ENCODE measurements around the gene VGLL2.

VGLL2 gene

GRCh38 chr6:117266257-117267053 is 1.1 kb downstream of the VGLL2 start:
- Mint-ChIP-seq H3K9me3 (no peaks in the 10 kb centered on the region), H3K27ac (no peak overlapping the region), H3K4me3 (peak overlapping the region; percentile 84 to 92 (median 89)), H3K4me1 (peaks cover 29% of the 10 kb centered on the region), H3K27me3 (ENCODE audit: low read depth) (peaks cover 98% of the 10 kb centered on the region), H3K36me3 (ENCODE audit: low read depth) (no peaks in the 10 kb centered on the region)
- TF ChIP-seq, protein P1, sequence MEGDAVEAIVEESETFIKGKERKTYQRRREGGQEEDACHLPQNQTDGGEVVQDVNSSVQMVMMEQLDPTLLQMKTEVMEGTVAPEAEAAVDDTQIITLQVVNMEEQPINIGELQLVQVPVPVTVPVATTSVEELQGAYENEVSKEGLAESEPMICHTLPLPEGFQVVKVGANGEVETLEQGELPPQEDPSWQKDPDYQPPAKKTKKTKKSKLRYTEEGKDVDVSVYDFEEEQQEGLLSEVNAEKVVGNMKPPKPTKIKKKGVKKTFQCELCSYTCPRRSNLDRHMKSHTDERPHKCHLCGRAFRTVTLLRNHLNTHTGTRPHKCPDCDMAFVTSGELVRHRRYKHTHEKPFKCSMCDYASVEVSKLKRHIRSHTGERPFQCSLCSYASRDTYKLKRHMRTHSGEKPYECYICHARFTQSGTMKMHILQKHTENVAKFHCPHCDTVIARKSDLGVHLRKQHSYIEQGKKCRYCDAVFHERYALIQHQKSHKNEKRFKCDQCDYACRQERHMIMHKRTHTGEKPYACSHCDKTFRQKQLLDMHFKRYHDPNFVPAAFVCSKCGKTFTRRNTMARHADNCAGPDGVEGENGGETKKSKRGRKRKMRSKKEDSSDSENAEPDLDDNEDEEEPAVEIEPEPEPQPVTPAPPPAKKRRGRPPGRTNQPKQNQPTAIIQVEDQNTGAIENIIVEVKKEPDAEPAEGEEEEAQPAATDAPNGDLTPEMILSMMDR (IDR thresholded peaks at IDR 0.05; ENCODE audit: unreplicated experiment in 3 of 3): no peak

- H3K27me3 Mint-ChIP-seq (ENCODE audit: low read depth): peaks cover 98% of the 10 kb centered on the region
- peaks cover 29% of the 10 kb centered on the region for H3K4me1 Mint-ChIP-seq
- no peaks in the 10 kb centered on the region for H3K9me3 Mint-ChIP-seq
- H3K27ac Mint-ChIP-seq: no peak overlapping the region
- TF ChIP-seq, protein P1 (IDR thresholded peaks at IDR 0.05; ENCODE audit: unreplicated experiment in 3 of 3): no peak
- H3K4me3 Mint-ChIP-seq: peak overlapping the region; percentile 84 to 92 (median 89)
- no peaks in the 10 kb centered on the region for H3K36me3 Mint-ChIP-seq (ENCODE audit: low read depth)
These were observed 1.6 kb downstream of the VGLL2 start for GRCh38 chr6:117267054-117267347.

GRCh38 chr6:117267766-117268534 is 2.6 kb downstream of the VGLL2 start:
- Mint-ChIP-seq H3K27me3 (ENCODE audit: low read depth) (peaks cover 98% of the 10 kb centered on the region), H3K9me3 (no peaks in the 10 kb centered on the region), H3K27ac (peak overlapping the region in 2 of 3 experiments; percentile 26 to 58), H3K4me3 (peak overlapping the region; percentile 84 to 92 (median 89)), H3K4me1 (peaks cover 38% of the 10 kb centered on the region), H3K36me3 (ENCODE audit: low read depth) (no peaks in the 10 kb centered on the region)
- TF ChIP-seq, protein P1 (IDR thresholded peaks at IDR 0.05; ENCODE audit: unreplicated experiment in 3 of 3): peak in 1 of 3 experiments; percentile 6

DNA sequence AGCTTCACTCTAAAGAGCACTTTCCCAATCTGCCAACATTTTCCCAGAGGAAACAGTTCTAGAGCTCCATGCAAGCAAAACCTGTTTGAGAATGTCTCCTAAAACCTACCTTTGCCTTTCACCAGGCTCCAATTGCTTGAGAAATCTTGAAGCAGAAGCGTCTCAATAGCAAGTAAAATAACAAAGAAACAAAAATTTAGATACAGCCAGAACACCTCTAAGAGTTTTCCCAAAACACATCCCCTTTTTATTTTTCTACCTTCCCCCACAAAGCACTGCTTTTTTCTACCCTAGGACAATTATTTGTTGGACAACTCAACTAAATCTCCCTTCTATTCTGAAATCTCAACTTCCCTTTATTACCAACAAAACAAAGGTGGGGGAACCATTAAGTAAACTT is 3.6 kb downstream of the VGLL2 start:
- Mint-ChIP-seq H3K4me1 (peaks cover 43% of the 10 kb centered on the region), H3K27me3 (ENCODE audit: low read depth) (peaks cover 98% of the 10 kb centered on the region), H3K4me3 (peak overlapping the region; percentile 84 to 92 (median 89)), H3K36me3 (ENCODE audit: low read depth) (no peaks in the 10 kb centered on the region), H3K9me3 (no peaks in the 10 kb centered on the region), H3K27ac (peak overlapping the region in 2 of 3 experiments; percentile 22 to 26)
- TF ChIP-seq, protein P1 (IDR thresholded peaks at IDR 0.05; ENCODE audit: unreplicated experiment in 3 of 3): no peak

- Mint-ChIP-seq H3K27ac (peak overlapping the region in 1 of 3 experiments; percentile 27), H3K4me3 (peak overlapping the region; percentile 65 to 92 (median 89)), H3K4me1 (peaks cover 42% of the 10 kb centered on the region), H3K9me3 (no peaks in the 10 kb centered on the region), H3K36me3 (ENCODE audit: low read depth) (no peaks in the 10 kb centered on the region), H3K27me3 (ENCODE audit: low read depth) (peaks cover 98% of the 10 kb centered on the region)
- TF ChIP-seq, protein P1 (IDR thresholded peaks at IDR 0.05; ENCODE audit: unreplicated experiment in 3 of 3): no peak
These were observed 4.3 kb downstream of the VGLL2 start for GRCh38 chr6:117269638-117270054.

Measured in nephron (organoid).